Measurements from ENCODE around the gene BTRC. TPM values are rescaled to one million over a fixed set of nuclear protein-coding genes. Genes with fewer than 3 reads are reported as not detected.
"Not testable (repeated sequence)": the region's sequence is repeated elsewhere in the genome, so short reads cannot be mapped to it uniquely, and the experiment has no call there.

The BTRC gene
- polyA plus RNA-seq, 3 donors: 26.8 to 28.3 (median 27.0) TPM

GRCh38 chr10:101577121-101577871, 223.3 kb downstream of the BTRC start:
- DNase-seq (ENCODE audit: low read depth in 3 of 3, low spot score in 2 of 3): no peak

- DNase-seq (ENCODE audit: low read depth in 3 of 3, low spot score in 2 of 3): no peak
Observed at GRCh38 chr10:101578192-101578591, 224.2 kb downstream of the BTRC start.

GRCh38 chr10:101578803-101579515, 225.0 kb downstream of the BTRC start:
- no peak for DNase-seq (ENCODE audit: low read depth in 3 of 3, low spot score in 2 of 3)

- no peak for DNase-seq (ENCODE audit: low read depth in 3 of 3, low spot score in 2 of 3)
Observed at GRCh38 chr10:101579516-101579870, 225.5 kb downstream of the BTRC start.

GRCh38 chr10:101580486-101581399, 226.8 kb downstream of the BTRC start:
- DNase-seq (ENCODE audit: low read depth in 3 of 3, low spot score in 2 of 3): no peak

GRCh38 chr10:101585841-101586240, 231.9 kb downstream of the BTRC start:
- DNase-seq (ENCODE audit: low read depth in 3 of 3, low spot score in 2 of 3): no peak

GRCh38 chr10:101587725-101588653, 234.0 kb downstream of the BTRC start, which contains the start of the genes DPCD and POLL:
Gene DPCD (plus strand): TSS chr10:101588321. CDS start chr10:101588337, 16 bp downstream.
Gene POLL (minus strand): TSS chr10:101588257. CDS start chr10:101587360, 897 bp downstream.
- peak; percentile 94 to 95 (median 95) for DNase-seq (ENCODE audit: low read depth in 3 of 3, low spot score in 2 of 3)

GRCh38 chr10:101588879-101589278, 234.9 kb downstream of the BTRC start:
- no peak for DNase-seq (ENCODE audit: low read depth in 3 of 3, low spot score in 2 of 3)

GRCh38 chr10:101593331-101593730, 239.4 kb downstream of the BTRC start:
- not testable (repeated sequence) for DNase-seq (ENCODE audit: low read depth in 3 of 3, low spot score in 2 of 3)

GRCh38 chr10:101595591-101596433, 241.8 kb downstream of the BTRC start:
- DNase-seq (ENCODE audit: low read depth in 3 of 3, low spot score in 2 of 3): no peak

GRCh38 chr10:101597091-101597900, 243.3 kb downstream of the BTRC start:
- DNase-seq (ENCODE audit: low read depth in 3 of 3, low spot score in 2 of 3): no peak

GRCh38 chr10:101601541-101601940, 247.6 kb downstream of the BTRC start:
- DNase-seq (ENCODE audit: low read depth in 3 of 3, low spot score in 2 of 3): no peak

- DNase-seq (ENCODE audit: low read depth in 3 of 3, low spot score in 2 of 3): peak; percentile 47 to 60 (median 58)
Observed at GRCh38 chr10:101602761-101603398, 248.9 kb downstream of the BTRC start.

All from right renal cortex interstitium (tissue), 3 donors.